ENCODE results near the gene PAN2.
"Not testable (repeated sequence)": the region's sequence is repeated elsewhere in the genome, so short reads cannot be mapped to it uniquely, and the experiment has no call there.

The PAN2 gene

GRCh38 chr12:56342290-56342689 is 8.5 kb upstream of the PAN2 start:
- DNase-seq, result not testable (repeated sequence)

GRCh38 chr12:56341616-56342015 is 7.8 kb upstream of the PAN2 start:
- no peak for DNase-seq

GRCh38 chr12:56339158-56339422 is 5.3 kb upstream of the PAN2 start:
- no peak for DNase-seq

DNA sequence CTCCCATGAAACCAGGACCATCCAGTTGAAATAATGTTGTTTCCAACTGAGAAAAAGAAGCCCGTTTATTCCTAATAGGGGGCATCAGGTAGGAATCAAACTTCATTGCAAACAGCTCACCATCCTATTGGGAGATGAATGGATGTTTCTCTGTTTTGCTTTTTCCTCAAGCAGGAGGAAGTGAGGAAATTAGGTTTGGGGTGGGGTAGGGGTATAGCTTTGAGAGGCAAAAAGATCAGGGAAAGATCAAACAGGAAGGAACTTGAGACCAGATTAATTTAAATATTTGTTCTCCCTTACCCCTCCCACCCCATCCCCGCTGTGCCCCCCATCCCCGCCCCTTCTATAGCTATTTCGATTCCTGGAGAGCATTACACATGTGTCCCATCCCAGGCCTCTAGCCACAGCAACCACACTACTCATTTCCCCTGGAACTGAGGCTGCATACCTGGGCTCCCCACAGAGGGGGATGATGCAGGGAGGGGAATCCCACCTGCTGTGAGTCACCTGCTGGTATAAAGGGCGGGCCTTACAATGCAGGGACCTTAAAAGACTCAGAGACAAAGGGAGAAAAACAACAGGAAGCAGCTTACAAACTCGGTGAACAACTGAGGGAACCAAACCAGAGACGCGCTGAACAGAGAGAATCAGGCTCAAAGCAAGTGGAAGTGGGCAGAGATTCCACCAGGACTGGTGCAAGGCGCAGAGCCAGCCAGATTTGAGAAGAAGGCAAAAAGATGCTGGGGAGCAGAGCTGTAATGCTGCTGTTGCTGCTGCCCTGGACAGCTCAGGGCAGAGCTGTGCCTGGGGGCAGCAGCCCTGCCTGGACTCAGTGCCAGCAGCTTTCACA is 4.7 kb upstream of the PAN2 start, which contains the start of gene IL23A:
Gene IL23A (plus strand): TSS at position 577 of the 850 bp plus-strand sequence. CDS start 161 bp downstream, at position 738.
- DNase-seq, result no peak

GRCh38 chr12:56337753-56338251 is 4.0 kb upstream of the PAN2 start:
- DNase-seq, result no peak

GRCh38 chr12:56336361-56337167 is 2.8 kb upstream of the PAN2 start:
- DNase-seq, result peak in 10 of 51 donors; percentile 2 to 35 (median 9)

GRCh38 chr12:56335527-56335926 is 1.7 kb upstream of the PAN2 start:
- not testable (repeated sequence) for DNase-seq

- peak in 1 of 51 donors; percentile 17 for DNase-seq
Measured at GRCh38 chr12:56334490-56334793, 642 bp upstream of the PAN2 start.

GRCh38 chr12:56333197-56333678 is 562 bp downstream of the PAN2 start:
- DNase-seq, result peak in 5 of 51 donors; percentile 7 to 68 (median 40)

GRCh38 chr12:56332512-56333196 is 1.1 kb downstream of the PAN2 start:
- peak in 1 of 51 donors; percentile 12 for DNase-seq

- no peak for DNase-seq
Measured at GRCh38 chr12:56330936-56331490, 2.8 kb downstream of the PAN2 start.

DNA sequence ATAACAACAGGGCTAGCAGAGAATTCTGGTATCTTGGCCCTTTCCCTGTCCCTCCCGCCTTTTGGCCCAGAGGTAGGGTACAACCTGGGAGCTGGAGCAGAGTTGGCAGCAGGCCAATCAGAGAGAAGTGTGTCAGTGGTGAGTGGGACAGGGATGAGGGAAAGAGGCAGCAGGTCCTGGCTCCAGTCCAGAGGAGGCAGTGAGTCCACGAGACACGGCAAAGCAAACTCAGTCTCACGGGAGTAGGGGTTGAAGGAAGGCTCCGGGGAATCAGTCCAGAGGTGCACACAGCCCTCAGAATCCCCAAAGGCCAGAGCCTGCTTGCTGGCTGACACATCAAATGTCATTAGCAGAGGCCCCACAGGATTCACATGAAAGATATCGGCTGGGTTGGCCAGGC is 7.3 kb downstream of the PAN2 start:
- no peak for DNase-seq

DNA sequence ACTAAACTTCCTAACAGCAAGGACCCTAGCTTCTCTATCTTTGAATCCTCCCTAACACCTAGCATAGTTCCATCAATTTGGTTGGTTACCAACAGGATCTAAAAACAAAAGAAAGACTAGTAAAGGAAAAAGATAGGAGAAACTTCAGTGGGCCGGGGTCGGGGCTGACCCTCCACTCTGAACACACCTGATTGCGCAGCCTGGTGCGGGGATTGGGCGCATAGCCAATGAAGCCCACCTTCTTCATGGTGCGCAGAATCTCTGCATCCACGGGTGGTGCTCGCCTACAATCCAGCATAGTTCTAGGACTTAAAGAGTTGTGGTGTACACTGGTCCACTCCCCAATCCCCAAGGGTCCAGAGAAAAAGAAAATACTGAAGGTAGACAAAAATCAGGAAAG is 7.7 kb downstream of the PAN2 start:
- DNase-seq, result no peak

- DNase-seq, result no peak
Measured at GRCh38 chr12:56324206-56324605, 9.6 kb downstream of the PAN2 start.

- not testable (repeated sequence) for DNase-seq
Measured at GRCh38 chr12:56321610-56322009, 12.2 kb downstream of the PAN2 start.

DNA sequence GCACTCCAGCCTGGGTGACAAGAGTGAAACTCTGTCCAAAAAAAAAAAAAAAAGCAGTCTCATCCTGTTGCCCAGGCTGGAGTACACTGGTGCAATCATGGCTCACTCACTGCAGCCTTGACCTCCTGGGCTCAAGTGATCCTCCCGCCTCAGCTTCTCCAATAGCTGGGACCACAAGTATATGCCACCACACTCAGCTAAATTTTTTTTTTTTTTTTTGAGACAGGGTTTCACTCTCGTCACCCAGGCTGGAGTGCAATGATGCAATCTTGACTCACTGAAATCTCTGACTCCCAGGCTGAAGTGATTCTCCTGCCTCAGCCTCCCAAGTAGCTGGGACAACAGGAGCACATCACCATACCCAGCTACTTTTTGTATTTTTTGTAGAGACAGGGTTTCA is 12.8 kb downstream of the PAN2 start:
- DNase-seq, result no peak

GRCh38 chr12:56317675-56318074 is 16.1 kb downstream of the PAN2 start:
- DNase-seq, result no peak

GRCh38 chr12:56315622-56316473 is 18.0 kb downstream of the PAN2 start, which contains the start of gene CNPY2:
TSS of gene CNPY2 (minus strand) at chr12:56315988. CDS start at chr12:56315217, 771 bp downstream.
- peak; percentile 70 to 99 (median 92) for DNase-seq

- DNase-seq, result peak in 42 of 51 donors; percentile 10 to 72 (median 38)
Measured at GRCh38 chr12:56315249-56315621, 18.6 kb downstream of the PAN2 start.

- DNase-seq, result no peak
Measured at GRCh38 chr12:56311003-56311402, 22.8 kb downstream of the PAN2 start.

Data from hypothalamus (tissue), 51 donors.